Activated naive CD4-positive, alpha-beta T cell treated with Interleukin-2 at 50 U/mL for 16 hours (primary cell): ENCODE results near the gene RALGAPA1.
"Not testable (repeated sequence)": the region's sequence is repeated elsewhere in the genome, so short reads cannot be mapped to it uniquely, and the experiment has no call there.

Source experiments
- DNase-seq: peaks from one replicate; pipeline ENCODE4 v3.0.0-alpha.2; 2020

The RALGAPA1 gene

DNA sequence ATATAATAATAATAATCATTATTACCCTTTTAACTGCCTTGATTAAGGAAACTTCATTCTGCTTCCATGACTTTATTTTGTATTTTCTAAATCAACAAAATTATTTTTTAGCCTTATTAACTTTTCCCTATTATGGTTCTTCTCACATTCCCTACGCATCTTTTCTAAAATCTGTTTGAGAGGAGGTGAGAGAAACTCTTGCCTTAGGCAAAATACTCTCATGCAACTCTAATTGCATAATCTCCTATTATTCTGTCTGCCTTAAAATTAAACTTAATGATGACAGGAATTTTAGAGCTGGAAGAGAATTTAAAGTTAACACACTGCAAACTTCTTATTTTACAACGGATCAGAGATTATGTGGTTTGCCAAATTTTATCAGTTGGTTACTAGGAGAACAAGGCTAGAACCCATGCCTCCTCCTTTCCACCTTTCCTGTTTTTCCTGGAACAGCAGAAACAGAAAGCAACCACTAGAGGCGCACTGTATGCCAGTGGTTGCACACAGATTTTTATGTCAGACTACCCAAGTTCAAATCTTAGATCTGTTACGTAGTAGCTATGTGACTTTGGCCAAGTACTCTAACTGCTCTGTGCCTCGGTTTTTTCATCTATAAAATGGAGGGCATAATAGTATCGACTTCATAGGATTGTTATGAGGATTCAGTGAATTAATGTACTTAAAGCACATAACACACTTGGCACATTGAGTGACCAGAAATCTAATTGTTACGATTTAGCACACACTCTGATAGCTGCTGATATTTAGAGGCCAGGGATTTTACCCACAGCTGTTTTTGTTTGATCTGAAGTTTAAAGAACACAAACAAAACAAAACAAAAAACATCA is 12.7 kb upstream of the RALGAPA1 start:
- DNase-seq, result peak; percentile 8

DNA sequence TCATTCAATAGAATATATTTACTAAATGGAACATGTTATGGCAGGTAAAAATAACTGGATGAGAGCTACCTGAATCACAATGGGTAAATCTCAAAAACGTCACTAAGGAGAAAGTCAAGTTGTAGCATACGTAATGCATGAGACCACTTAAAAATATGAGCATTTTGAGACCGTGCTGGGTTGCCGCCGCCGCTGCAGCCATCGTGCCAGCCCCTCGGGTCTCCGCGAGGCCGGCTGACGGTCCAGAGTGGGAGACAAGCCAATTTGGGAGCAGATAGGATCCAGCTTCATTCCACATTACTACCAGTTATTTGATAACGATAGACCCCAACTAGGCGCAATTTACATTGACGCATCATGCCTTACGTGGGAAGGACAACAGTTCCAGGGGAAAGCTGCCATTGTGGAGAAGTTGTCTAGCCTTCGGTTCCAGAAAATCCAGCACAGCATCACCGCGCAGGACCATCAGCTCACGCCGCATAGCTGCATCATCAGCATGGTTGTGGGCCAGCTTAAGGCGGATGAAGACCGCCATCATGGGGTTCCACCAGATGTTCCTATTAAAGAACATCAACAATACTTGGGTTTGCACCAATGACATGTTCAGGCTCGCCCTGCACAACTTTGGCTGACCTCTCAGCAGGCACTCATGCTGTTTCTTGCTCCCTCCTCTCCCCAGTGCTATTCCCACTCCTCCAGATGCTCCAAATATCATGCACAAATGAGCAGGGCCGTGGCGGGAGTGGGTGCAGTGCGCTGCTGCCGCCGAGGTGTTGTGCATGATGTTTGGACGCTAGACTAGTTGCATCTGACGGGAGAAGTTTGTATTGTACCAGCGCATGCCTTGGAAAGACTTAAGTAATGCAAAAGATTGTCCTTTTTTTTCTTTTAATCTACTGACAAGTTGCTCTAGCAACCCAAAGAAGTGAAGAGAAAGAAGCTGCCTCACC is 10.8 kb upstream of the RALGAPA1 start:
- DNase-seq, result no peak

DNA sequence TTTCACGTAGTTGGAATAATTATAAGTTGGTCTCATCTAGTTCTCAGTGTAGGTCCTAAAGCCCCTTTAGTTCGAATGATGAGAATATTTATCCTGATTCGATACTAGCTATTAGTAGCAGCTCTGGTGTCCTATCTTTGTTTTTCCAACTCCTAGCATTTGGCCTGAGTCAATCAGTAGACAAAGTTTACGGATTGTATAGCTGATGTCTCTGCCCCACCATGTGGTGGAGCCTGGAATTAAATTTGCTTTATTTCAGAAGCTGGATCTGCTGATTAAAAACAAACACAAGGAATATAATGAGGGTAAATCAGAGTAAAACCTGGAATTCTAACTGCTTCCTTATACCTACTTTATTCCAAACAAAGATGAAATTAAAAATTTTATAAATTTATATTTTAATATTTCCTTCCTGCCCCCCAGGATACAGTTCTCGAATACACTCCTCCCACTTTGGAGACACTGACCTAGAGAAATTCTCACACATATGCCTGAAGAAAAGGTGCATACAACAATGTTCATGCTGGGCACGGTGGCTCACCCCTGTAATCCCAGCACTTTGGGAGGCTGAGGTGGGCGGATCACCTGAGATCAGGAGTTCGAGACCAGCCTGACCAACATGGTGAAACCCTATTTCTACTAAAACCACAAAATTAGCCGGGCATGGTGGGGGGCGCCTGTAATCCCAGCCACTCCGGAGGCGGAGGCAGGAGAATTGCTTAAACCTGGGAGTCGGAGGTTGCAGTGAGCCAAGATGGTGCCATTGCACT is 9.4 kb upstream of the RALGAPA1 start:
- no peak for DNase-seq

GRCh38 chr14:35814371-35815005 is 5.4 kb upstream of the RALGAPA1 start:
- peak; percentile 78 for DNase-seq

- DNase-seq, result no peak
These were observed 1.9 kb upstream of the RALGAPA1 start for GRCh38 chr14:35810963-35811362.

GRCh38 chr14:35809597-35809996 is 502 bp upstream of the RALGAPA1 start:
- no peak for DNase-seq

DNA sequence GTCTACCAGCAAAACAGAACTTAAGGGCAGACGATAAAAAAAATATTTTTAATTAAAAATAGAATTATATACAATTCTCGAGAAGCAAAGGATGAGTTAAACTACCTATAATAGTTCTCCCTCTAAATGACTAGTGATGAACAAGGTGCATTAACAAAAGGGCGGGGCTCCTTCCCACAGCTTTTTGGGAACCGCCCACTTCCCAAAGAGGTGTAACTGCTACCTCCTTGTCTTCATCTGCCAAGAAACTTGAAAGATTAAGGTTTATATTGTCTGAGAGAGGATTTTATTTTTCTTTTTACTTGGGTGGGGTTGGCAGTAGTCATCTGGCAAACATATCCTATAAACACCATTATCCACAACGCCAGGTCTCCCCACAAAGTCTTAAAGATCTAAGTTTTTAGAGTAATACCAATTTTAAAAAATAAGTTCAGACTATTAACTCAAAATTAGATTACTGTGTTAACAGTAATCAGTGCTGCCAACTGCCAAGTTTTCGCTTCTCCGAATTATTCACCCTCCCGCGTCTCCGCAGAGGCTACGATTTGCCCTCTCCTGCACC is 938 bp downstream of the RALGAPA1 start:
- peak; percentile 30 for DNase-seq

DNA sequence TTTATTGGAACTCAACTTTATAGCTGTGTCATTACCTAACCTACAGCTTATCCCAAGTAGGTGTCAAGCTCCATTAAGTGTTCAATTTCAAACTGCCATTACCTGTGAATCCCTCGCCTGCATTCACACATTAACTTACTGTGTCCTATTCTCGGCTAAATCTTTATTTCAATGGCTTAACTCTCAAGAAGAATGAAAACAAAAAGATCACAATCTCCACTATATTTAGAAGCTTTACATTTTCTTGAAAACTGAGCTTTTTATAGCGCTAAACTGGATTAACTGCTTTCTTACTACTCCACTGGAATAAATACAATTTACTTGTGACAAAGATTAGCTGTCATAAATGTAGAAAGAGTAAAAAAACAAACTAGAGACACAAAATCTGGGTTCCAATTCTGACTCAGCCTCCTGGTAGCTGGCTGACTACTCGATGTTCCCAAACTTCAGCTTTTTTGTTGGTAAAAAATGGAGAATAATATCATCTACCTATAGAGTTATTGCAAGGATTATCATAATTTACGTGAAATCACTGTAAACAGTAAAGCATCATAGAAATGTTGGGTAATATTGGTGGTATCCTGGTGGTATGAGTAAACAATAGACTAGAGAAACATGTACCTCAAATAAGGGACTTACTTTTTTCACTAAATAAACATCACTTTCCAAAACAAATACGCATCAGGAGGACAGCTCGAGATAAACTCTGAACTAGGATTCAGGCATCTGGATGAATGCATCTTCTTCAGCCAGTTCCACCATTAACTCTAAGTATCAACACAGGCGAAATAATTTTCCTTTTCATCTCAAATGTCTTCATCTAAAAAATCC is 1.7 kb downstream of the RALGAPA1 start:
- DNase-seq, result no peak

DNA sequence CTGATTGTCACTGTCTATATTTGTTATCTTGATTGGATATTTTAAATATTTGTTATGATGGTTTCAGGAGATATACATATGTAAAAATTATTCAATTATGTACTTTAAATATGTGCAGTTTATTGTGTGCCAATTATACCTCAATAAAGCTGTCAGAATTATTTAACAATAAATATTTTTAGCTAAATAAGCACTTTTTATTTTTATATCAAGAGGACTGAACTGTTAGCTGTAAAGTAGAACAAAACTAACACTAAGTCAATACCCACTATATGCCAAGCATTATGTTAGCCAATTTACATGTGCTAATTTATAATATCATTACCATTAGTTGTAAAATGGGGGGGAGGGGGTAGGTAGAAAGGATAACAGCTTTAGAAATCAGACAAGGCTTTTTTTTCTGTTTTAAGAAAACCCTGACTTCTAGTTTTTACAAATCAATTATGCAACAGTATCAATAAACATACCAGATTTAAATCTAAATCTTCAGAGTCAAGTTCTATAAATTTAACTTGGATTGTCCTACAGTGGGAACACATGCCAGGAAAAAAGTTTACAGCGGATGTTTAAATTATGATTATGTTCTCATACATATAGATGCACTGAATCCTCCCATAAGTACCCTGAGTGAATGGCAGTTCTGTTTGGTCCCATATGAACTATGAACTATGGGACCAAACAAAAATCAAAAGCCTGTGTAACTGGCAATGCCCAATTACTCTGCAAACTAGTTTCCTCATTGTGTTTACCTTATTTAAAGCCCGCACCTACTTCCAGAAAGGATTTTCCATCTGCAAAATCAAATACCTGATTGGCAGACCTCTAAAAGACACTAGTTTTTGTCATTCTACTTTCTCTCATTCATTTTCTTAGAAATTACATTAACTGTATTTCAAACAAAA is 2.8 kb downstream of the RALGAPA1 start:
- DNase-seq, result no peak

- DNase-seq, result no peak
These were observed 11.3 kb downstream of the RALGAPA1 start for GRCh38 chr14:35797796-35798195.

GRCh38 chr14:35789651-35790050 is 19.4 kb downstream of the RALGAPA1 start:
- DNase-seq, result peak; percentile 5

DNA sequence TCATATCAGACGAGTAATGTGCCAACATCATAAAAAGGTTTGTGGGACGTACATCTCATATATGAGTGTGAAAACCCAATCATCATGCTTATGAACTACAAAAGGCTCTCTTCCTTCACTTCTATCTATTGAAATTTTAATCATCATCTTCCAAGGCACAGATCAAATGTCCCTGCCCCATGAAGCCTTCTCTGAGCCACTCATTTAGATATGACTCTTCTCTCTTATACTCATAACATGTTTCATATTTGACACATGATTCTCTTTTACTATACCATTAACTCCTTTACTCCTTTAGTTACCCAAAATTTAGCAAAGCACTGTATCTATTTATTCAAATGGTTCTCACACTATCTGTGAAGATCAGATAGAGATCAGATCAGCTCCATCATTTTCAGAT is 22.2 kb downstream of the RALGAPA1 start:
- DNase-seq, result no peak

- no peak for DNase-seq
These were observed 25.4 kb downstream of the RALGAPA1 start for GRCh38 chr14:35783699-35784098.

DNA sequence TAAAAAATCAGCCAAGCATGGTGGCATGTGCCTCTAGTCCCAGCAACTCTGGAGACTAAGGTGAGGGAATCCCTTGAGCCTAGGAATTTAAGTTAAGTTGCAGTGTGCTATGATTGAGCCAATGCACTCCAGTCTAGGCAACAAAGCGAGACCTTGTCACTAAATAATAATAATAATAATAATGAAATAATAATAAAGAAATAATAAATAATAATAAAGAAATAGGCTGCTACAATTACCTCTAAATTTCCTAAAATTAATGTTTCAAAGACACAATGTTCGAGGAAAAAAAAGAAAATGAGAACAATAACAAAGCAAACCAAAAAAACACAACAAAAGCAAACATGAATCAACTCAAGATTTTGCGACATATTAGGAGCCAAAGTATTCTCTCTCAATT is 29.7 kb downstream of the RALGAPA1 start:
- no peak for DNase-seq

DNA sequence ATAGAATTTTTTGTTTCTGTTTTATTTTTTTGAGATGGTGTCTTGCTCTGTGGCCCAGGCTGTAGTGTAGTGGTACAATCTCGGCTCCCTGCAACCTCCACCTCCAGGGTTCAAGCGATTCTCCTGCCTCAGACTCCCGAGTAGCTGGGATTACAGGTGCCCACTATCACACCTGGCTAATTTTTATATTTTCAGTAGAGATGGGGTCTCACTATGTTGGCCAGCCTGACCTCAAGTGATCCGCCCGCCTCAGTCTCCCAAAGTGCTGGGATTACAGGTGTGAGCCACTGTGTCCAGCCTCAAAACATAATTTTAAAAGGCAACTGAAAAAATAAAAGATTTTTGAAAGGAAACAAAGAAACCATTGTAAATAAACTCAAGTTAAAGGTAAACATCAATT is 31.5 kb downstream of the RALGAPA1 start:
- DNase-seq, result not testable (repeated sequence)

GRCh38 chr14:35776823-35777222 is 32.3 kb downstream of the RALGAPA1 start:
- no peak for DNase-seq

DNA sequence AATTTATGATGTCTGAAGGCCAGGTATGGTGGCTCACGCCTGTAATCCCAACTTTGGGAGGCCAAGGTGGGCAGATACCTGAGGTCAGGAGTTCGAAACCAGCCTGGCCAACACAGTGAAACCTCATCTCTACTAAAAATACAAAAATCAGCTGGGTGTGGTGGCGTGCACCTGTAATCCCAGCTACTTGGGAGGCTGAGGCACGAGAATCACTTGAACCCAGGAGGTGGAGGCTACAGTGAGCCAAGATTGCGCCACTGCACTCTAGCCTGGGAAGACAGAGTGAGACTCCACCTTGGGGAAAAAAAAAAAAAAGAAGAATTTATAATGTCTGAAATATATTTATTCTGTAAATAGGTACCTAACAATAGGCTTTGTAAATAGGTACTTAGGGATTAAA is 33.0 kb downstream of the RALGAPA1 start:
- not testable (repeated sequence) for DNase-seq

DNA sequence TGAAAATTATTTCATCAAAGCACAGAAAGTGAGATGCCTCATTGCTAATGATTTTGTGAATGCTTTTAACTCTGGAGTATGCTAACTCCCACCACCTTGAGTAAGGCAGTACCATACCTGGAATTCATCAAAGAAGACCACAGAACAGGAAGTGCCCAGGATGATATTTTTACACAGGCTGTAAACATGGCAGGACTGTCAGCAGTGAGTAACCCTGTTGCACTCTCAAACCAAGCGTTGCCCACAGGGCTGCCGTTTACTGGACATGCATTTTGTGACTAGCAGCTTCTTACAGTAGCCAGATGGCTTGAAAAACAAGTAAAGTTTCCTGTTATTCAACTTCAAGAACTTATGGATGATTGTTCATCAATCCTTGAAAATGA is 42.4 kb downstream of the RALGAPA1 start:
- DNase-seq, result no peak

GRCh38 chr14:35766036-35766699 is 42.9 kb downstream of the RALGAPA1 start:
- DNase-seq, result no peak

- DNase-seq, result no peak
These were observed 47.2 kb downstream of the RALGAPA1 start for GRCh38 chr14:35761922-35762321.
